HG02973 (cell line): Measurements from ENCODE around the gene RFC2.

Source experiments
- ATAC-seq: cut with Tn5 transposase; IDR thresholded peaks from one replicate; pipeline ENCODE4 v1.9.1; 2021; ENCODE audit warnings: moderate library complexity; ENCODE audit not compliant: unreplicated experiment

Gene RFC2

DNA sequence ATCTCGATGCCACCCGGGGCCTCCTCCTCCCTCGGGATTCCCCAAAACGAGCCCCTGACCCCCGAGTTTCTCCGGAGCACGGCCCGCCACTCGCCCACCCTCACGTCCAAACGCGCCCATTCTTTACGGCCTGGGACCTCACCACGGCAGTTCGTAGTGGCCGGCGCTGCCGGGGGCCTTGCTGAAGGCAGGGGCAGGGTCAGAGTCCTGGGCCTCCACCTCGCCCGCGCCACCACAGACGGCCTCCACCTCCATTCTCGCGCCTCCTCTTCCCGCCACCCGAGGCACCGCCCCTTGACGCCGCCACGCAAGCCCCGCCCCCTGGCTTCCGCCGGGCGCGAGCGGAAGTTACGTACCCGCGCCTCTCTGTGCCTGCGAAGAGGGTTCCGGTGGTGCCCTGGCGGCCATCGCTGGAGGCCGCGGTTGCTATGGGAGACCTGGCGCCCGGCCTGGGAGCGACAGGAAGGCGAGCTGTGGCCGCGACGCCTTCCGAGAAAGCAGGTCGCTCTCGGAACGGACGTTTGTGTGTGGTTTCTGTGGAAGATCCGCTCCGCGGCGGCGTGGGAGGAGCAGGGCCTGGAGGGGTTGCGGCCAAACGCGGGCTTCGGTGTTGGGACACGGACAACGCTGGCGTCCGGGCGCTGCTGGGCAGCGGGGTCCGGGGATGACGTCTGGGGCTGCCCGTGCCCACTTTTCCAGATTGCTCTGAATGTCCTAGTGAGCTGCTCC, at the start of gene RFC2:
RFC2 (minus strand) TSS at position 271 of the 729 bp plus-strand sequence; CDS start at position 255, 16 bp downstream.
- peak; percentile 91 for ATAC-seq

DNA sequence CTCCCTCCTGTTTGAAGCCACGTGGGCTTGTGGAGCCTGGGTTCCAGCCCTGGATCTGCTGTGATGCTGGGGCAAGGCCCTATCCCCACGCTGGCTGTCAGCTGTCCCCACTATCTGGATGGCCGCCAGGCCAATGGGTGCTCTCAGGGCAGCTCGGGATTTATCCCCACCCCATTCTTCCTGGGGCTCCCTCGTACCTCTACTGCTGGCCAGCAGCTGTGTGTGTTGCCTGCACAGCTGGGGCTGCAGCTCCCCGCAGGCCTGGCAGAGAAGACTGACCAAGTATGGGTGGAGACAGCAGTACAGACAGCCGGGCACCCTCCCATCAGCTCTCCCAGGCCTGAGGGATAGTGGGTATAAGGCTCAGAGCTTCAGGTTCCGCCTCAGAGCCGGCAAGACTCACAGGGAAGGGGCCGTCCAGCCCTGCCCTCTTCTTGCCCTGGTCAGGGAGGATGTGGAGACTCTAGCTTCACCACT, 48.6 kb upstream of the RFC2 start:
- no peak for ATAC-seq

DNA sequence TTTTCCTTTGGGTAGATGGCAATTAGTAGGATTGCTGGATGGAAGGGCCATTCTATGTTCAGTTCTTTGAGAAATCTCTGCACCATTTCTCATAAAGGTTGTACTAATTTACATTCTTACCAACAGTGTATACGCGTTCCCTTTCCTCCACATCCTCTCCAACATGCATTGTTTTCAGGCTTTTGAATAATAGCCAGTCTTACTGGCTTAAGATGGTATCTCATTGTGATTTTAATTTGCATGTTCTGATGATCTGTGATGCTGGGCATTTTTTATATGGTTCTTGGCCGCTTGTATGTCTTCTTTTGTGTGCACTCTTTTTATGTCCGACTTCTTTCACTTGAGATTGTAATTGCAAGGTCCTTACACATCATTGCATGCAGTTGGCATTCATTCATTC, 46.7 kb upstream of the RFC2 start:
- ATAC-seq = no peak

DNA sequence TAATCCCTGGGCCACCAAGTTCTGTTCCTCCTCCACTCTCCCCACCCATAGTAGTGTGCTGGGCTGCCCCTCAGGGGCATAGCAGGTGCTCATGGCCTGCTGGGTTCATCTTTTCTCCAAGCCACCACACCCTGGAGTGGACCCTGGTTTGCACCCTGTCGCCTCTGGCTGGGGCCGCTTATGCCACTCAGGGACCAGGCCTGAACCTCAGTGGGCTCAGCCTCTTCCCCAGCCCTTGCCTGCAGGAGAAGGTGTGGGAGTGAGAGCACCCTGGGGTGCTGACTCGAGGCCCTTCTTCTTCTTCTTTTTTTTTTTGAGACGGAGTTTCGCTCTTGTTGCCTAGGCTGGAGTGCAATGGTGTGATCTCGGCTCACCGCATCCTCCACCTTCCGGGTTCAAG, 45.2 kb upstream of the RFC2 start:
- no peak for ATAC-seq

DNA sequence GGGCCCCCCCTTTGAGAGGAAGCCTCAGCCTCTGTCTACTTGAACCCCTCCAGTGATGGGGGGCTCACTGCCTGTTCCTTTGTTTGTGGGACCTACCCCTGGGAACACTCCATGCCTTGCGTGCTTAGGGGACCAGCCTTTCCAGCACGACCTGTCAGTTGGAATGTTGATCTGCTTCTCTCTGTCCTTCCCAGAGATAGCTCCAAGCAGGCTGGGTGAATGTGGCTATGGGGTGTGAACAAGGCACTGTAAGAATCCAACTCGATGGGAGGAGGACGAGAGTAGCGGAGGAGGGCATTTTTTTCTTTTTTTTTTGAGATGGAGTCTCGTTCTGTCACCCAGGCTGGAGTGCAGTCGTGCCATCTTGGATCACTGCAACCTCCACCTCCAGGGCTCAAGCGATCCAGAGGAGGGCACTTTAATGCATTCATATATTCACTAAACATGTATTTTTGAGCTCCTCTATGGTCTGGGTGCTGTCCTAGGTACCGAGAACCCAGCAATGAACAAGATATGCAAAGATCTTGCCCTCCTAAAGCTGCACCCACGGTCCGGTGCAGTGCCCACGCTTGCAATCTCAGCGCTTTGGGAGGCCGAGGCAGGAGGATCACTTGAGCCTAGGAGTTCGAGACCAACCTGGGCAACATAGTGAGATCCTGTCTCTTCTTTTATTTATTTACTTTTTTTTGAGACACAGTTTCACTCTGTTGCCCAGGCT, 43.5 kb upstream of the RFC2 start:
- no peak for ATAC-seq

DNA sequence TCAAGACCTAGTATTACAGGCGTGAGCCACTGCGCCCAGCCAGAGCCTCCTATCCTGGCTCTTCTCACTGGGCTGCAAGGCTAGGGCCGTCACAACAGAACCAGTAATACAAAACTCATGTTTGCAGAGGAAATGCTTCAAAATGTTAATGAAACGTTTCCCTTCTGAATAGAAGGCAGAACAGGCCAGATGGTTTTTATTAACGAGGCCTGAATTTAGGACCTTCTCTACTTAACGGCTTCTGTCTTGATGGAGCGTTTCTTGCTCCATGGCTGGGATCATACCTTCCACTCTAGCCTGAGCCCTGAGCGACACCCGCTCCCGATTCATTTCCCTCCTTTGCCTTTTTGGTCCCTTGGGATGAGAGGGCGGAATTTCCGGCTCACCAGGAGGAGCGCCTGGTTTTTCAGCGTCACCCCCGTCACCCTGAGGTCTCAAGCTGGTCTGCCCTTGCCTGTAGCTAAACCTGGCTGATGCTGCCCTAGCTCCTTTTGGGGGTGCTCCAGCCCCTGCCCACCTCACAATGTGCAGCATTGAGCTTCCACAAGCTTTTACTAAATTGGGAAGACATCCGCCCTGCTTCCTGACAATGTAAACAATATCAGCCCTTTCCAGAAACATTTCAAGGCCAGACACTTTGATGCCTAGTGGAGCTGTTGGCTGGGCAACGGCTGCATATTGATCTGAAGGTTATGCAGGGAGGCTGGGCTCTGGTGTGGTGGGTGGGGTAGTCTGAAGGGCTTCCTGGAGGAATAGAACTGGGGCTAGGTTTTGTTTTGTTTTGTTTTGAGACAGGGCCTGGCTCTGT, 40.2 kb upstream of the RFC2 start:
- ATAC-seq = no peak

DNA sequence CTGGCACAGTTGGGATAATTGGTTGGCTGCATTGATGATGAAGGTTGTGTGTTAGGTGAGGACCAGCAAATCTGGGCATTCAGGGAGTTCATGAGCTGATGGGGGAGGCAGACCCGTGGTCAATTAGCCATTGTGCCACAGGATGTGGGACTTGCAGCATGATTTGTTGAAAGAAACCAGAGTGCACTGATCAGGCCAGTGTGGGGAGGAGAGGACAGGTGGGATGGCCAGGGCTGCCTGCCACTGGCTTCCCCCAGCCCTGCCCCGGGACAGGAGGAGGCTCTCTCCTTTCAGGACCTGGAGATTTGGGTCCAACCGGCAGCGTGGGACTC, 39.3 kb upstream of the RFC2 start:
- no peak for ATAC-seq

DNA sequence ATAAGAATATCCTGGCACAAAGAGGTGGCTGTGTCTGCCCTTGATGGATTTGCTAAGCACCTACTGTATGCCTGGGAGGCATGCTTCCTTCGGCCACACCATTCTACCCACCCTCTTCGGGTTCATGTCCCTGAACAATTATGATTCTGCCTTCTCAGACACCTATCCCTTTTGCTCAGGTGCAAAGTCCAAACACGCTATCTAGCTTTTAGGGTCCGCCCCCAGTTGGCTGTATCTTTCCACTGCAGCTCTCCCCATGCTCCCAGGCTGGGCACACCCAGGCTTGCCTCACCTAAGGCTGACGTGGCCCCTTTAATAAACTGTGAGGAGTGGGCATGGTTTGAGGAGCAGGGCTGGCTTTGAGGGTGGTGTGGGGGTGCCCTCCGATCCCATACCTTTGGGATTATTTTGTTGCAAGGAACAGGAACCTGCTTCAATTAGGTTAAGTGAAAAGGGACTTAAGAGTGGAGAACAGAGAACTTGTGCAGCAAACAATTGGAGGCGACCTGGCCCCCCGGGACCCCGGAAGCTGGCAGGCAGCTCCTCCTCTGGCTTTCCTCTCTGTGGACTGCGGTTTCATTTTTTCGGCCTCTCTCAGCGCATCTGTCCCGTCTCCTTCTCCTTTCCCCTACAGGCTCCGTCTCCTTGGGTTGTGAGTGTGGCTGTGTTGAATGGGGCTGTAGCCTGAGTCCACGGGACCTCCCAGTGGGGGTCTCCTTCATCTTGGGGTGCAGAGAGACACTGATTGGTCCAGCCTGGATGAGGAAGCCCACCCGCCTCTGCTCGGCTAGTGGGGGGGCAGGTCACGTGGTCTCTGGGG, 38.8 kb upstream of the RFC2 start:
- ATAC-seq = no peak

DNA sequence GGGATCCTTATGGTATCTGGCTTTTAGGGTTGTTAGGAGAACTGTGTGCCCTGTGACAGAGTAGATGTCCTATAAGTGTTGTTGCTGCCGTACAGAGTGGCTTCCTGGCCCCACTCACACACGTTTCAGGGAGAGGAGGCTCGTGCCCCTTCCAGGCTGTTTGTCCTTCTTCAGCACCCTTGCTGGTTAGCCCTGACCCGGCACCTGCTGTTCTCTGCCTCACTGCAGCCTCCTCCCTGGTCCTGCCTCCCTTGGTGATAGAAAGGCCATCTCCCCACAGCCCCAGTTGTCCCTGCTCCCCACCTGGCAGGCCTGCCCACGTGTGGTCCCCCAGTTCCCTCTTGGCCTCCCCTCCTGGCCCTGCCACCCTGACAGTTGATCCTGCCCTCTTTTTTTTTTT, 37.3 kb upstream of the RFC2 start:
- no peak for ATAC-seq

DNA sequence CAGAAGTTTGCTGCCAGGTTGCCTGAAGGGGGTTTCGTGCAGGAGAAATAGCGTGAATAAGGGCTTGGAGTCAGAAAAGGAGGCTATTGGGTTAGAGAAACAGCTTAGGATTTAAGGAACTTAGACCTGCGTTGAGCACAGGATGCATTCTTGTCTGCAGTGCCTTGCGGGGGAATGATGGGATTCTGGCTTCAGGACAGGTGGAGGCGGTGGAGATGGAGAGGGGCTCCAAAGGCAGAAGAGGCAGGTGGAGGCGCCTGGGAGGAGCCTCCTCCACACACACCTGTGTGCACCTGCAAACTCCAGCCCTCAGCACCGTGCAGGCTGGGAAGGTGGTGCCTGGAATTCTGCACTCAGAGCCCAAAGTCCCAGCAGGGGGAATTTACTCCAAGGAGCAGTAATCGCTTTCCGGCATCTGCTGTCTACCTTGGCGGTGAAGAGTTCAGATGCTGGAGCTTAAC, 36.8 kb upstream of the RFC2 start:
- ATAC-seq = no peak

DNA sequence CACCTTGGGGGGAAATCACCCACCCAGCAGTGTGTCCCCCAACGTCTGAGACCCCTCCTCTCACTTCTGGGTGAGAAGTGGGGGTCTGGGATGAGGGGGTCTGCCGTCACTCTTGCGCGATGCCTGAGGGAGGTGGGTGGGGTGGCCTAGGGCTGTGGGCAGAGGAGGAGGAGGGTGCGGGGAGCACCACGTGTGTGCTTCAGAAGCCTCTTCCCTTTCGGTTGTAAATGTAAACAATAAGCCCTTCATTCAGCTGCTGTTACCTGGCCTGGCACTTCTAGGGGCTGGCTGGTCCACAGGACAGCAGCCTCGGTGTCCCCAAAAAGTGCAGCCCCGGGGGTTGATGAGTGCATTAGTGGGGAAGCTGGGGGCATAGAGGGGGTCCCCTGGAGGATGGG, 36.4 kb upstream of the RFC2 start:
- no peak for ATAC-seq

DNA sequence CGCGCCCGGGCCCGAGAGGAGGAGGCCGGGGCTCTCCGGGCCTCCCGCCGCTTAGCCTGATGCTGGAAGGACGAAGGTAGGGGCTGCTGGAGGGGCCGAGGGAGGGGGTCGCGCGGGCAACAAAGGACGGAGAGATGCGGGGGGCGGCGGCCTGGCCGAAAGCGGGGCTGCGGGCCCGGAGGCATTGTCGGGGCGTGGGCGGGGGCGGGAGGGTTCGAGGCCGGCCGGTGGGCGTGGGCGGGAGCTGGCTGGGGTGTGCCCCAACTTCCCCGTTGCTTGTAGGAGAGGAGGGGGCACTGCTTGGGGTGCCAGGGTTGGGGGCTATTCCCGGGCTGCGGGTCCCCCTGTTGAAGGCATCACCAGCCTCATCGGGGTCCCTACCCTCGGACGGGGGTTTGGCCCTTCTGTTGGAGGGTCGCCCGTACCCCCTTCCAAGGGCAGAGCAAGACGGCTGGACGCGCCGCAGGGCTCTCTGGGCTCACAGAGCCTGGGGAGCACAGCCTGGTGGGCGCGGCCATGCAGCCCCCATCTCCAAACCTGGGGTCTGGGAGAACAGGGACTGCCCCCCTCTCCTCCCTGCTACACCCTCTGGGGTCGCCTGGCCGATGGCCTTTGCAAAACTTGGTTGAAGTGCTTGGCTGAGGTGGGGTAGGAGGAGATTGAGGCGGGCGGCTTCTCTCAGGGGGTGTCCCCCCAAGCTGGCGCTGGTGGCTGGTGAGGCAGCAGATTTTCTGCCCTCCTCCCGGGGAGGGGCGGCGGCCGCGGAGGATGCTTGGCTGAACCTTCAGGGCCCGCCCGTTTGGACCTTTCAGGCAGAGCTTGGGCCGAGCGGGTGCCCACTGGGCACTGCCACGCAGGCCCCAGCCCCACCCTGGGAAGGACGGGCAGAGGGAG, 35.7 kb upstream of the RFC2 start:
- ATAC-seq = no peak

DNA sequence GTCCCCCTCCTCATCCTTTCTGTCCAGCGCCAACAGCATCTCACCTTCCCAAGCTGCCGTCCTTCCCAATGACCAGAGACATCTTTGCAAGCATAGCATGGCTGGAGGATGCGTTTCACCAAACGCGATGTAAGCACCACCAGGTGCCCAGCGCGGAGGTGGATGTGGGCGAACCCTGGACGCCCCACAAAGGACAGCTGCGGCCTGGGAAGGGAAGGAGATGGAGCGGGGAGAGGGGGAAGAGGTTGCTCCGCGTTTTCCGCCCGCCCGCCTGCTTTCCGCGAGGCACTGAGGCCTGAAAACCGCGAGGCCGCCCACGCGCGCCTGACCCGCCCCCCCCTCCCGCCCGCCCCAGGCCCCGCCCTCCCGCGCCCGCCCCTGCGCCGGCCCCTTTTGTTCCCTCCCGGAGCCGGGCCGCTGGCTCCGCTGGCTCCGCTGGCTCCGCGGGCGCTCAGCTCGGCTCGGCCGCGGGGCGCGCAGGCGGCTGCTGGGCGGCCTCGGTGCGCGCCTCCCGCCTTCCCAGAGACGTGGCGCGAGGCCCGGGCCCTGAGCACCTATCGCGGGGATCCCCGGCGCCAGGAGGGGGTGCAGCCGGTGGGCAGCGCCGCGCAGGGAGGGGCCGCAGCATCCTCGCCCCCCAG, 34.9 kb upstream of the RFC2 start, which contains the start of gene CLIP2:
CLIP2 (plus strand) TSS at position 390 of the 641 bp plus-strand sequence. CDS start 28,140 bp downstream, outside the sequence.
- peak; percentile 49 for ATAC-seq

DNA sequence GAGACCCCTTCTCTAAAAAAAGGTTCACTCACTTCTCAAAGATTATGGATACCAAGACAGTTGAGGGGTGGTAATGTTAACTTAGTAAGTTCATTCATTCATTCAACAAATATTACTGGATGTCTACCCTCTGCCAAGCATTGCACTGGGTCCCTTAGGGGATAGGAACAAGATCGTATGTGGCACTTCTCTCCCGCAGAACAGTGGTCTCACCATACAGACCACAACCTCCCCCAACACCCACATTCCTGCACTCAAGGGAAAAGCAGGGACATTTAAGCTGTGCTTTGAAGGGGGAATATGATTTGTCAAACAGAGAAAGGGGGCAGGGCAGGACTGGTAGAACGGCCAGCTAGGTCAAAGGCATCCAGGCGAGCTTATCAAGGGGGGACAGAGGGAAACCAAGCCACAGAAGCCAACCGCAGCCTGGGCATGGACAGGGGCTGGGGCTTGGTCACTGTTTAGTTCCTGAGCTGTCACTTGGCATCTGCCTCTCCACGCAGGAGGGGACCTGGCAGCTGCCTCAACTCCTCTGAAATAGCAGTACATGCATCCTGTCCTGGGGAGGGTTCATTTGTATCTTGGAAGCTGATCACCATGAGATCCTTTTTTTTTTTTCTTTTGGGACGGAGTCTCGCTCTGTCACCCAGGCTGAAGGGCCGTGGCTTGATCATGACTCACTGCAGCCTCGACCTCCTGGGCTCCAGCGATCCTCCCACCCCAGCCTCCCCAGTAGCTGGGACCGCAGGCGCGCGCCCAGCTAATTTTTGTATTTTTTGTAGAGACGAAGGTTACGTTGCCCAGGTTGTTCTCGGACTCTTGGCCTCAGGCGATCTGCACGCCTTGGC, 34.1 kb upstream of the RFC2 start:
- ATAC-seq = no peak

DNA sequence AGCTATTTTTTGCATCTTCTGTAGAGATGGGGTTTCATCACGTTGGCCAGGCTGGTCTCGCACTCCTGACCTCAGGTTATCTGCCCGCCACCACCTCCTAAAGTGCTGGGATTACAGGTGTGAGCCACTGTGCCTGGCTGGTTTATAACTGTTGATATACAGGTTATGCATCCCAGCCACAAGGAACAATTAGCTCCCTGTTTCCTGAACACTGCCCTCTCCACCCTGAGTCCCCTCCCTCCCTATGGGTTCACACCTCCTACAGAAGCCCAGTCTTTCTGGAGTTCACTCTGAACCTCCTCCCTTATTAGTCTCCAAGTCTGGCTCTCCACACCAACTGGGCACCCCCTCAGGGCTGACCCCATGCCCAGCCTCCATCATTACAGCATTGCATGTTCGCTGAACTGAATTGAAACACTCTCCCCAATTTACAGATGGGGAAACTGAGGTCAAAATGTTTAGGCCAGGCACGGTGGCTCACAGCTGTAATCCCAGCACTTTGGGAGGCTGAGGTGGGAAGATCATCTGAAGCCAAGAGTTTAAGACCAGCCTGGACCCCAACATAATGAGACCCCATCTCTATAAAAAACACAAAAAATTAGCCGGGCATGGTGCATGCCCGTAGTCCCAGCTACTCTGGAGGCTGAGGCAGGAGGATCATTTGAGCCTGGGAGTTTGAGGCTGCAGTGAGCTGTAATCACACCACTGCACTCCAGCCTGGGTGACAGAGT, 33.3 kb upstream of the RFC2 start:
- ATAC-seq = no peak

DNA sequence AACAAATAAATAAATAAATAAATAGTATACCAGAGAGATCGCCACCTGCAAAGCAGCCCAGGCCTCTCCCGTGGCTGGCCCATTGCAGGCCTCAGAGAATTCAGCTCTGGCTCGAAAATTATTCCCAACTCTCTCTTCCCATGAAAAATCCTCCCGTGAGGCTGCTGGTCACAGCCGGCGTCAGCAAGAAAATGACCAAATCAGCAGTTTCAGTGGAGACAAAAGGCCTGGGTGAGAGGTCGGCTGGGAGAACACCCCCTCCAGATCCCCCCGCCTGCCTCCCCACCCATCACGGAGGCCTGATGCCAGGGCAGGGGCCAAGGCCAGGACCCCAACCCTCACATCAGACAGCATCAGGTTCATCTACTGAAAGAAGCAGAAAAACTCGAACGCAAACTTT, 31.9 kb upstream of the RFC2 start:
- no peak for ATAC-seq

DNA sequence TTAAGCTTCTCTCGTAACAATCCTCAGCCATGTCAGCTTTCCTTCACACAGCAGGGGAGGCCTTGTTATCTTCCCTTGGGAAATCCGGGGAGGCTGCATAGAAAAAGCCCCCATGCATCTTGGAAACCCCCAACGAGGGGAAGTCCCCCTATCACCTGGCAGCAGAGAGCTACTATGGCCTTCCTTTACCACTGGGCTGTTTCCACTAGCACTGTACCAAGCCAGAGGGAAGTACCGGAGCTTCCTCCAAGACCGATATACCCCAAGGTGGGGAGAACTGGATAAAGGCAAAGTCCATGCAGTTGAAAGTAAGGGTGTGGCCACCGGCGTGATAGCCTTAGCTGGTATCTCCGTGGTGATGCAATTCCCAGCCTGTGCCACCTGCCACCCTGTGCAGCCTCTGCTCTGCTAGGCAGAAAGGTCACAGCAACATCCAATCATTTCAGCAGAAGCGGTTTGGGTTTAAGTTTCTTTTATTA, 30.6 kb upstream of the RFC2 start:
- peak; percentile 31 for ATAC-seq
